Fibroblast of pulmonary artery (primary cell): ENCODE results near the gene MSTN.

Experiments used
- DNase-seq: peaks from one replicate; pipeline ENCODE4 v3.0.0-alpha.2; 2010; ENCODE audit warnings: low read depth
- H3K4me3 ChIP-seq: replicated peaks from 2 replicates; pipeline ENCODE4 v1.5.1; 2011; ENCODE audit warnings: low read depth, mild to moderate bottlenecking, control low read depth, low read length, moderate library complexity
- TF ChIP-seq, protein P1 (sequence below): IDR thresholded peaks from 2 replicates; pipeline ENCODE4 v1.5.1; 2011; ENCODE audit warnings: mild to moderate bottlenecking, control low read depth, low read length, inconsistent platforms; ENCODE audit errors: missing control alignments

MSTN gene

DNA sequence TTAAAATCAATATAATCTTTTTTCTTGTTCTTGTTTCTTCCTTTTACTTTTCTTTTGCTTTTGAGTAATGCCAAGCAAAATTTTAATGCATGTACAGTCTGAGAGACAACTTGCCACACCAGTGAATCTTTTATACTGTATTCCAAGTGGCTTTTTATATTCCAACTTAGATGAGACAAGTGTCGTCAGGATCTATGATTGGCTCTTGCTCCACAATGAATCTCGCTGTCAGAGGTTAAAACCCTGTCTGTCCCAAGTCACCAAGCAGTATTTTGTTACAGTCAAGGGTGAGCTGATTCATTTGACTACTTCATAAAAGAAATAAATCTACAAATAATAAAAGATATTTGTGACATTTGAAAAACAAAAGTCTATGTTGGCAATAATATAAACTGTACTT is at the start of gene MSTN:
TSS of gene MSTN (minus strand) at position 129 of the 400 bp plus-strand sequence. CDS start 133 bp downstream, outside the sequence.
- H3K4me3 ChIP-seq, result no peak within 1 kb of the TSS
- TF ChIP-seq, protein P1, sequence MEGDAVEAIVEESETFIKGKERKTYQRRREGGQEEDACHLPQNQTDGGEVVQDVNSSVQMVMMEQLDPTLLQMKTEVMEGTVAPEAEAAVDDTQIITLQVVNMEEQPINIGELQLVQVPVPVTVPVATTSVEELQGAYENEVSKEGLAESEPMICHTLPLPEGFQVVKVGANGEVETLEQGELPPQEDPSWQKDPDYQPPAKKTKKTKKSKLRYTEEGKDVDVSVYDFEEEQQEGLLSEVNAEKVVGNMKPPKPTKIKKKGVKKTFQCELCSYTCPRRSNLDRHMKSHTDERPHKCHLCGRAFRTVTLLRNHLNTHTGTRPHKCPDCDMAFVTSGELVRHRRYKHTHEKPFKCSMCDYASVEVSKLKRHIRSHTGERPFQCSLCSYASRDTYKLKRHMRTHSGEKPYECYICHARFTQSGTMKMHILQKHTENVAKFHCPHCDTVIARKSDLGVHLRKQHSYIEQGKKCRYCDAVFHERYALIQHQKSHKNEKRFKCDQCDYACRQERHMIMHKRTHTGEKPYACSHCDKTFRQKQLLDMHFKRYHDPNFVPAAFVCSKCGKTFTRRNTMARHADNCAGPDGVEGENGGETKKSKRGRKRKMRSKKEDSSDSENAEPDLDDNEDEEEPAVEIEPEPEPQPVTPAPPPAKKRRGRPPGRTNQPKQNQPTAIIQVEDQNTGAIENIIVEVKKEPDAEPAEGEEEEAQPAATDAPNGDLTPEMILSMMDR, result no peak
- DNase-seq, result no peak

DNA sequence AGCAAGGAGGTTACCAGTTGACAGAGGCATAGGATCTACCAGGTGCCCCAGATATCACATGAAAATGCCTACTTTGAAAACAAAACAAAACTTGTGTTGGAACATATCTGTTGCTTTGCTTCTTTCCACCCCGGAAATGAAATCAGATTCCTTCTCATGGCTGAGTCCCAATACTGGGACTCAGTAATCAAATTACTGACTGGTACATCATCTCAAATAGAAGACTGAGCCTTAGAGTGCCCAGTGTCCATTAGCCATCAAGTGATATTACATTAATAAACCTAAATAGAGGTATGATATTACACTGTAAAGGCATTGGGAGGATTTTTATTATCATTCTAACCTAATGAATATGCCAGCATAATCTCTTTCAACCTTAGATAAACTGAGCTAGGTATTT is 48.6 kb upstream of the MSTN start:
- no peak for DNase-seq
- TF ChIP-seq, protein P1, result no peak
- H3K4me3 ChIP-seq, result no peak overlapping the region

DNA sequence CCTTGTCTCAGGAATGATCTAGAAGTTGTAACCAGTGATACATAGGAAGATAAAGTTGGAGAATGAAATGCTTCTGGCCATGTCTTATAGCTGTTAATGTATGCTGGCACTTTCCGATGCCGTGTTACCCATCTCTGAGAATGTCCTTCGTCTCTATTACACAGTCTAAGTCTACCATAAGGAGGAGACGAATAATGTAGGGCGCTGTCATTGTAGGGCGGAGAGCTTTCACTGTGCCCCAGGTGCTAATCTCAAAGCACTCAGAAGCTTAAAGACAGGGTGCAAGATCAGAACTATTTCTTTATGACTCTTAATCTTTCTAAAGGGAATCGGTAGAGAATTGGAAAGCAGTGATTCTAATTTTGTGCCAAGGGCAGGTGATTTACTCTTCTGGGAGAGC is 48.2 kb upstream of the MSTN start:
- H3K4me3 ChIP-seq, result no peak overlapping the region
- no peak for DNase-seq
- TF ChIP-seq, protein P1, result no peak

DNA sequence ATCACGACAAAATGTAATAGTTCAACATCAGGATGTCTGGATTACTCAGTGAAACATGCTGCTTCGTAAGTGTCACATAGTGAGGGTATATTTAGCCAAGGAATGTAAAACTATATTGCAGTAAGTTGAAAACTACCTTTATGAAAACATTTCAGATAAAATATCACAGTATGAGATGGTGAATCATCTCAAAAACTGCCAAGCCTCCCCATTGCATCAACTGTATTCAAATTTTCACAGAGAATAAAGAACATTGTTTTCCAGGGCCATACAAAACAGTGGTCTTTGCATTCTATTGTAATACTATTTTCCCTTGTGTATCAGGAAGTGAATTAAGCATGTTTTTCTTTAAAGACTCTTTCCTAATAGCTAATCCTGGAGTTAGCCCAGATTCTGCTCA is 47.6 kb upstream of the MSTN start:
- TF ChIP-seq, protein P1, result no peak
- H3K4me3 ChIP-seq, result no peak overlapping the region
- DNase-seq, result peak; percentile 78

DNA sequence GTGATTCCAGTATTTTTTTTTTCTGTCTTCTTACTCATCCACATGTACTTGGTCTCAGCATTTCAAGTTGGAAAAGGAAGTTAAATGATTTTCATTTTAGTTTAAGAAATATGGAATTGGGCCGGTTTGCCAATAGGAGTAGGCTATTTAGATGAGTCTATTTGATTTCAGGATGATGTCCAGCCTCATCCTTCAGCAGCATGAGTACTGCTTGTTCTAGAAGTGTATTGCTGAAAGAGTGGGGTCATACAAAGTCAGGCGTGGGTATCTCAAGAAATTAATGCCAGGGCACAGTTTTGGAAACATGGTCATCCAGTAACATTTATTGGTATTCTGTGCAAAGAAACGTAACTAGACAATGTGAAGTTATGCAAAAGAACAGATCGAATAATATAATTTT is 44.9 kb upstream of the MSTN start:
- TF ChIP-seq, protein P1, result no peak
- no peak for DNase-seq
- no peak overlapping the region for H3K4me3 ChIP-seq

DNA sequence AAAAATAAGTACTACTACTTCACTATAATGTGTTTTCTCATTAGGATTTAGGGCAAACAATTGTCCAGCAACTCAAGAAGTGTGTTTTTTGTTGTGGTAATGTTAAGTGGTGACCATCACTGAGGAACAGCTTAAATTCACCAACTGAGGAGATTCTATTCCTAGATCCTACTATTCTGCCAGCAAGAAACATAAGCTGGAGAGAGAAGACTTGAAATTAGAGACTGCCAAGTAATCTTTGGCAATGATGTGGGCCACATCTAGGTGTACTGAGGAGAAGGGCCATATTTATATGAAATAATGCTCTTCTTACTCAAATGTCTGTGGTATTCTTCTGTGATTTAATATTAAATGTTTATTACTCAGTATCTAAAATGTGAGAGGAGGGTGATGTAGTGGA is 44.3 kb upstream of the MSTN start:
- TF ChIP-seq, protein P1, result no peak
- no peak overlapping the region for H3K4me3 ChIP-seq
- no peak for DNase-seq

DNA sequence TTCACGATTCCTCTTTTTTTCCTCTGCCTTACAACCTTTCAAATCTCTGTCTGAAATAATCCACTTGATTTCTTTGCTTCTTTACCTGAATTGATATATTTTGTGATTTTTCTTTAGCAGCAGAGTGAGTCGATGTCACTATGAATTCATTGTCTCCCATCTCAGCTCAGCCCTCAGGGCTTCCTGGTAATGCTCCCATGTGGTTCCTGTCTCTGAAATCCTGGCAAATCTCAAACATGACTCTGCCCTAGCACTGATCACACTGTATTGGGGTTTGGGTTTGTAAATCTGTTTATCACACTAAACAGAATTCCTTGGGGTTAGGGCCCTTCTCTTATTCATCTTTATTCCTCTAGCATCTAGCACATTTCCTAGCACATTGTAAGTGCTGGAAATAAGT is 43.0 kb upstream of the MSTN start:
- no peak for DNase-seq
- TF ChIP-seq, protein P1, result no peak
- no peak overlapping the region for H3K4me3 ChIP-seq
